ENCODE data around the gene RPTOR. TPM values are rescaled to one million over a fixed set of nuclear protein-coding genes. Genes with fewer than 3 reads are reported as not detected.
"Not testable (repeated sequence)": the region's sequence is repeated elsewhere in the genome, so short reads cannot be mapped to it uniquely, and the experiment has no call there.

The RPTOR gene
- total RNA-seq, 4 donors from 2014 or later, result 34.1 to 65.8 (median 43.6) TPM

- TF ChIP-seq, protein P1, sequence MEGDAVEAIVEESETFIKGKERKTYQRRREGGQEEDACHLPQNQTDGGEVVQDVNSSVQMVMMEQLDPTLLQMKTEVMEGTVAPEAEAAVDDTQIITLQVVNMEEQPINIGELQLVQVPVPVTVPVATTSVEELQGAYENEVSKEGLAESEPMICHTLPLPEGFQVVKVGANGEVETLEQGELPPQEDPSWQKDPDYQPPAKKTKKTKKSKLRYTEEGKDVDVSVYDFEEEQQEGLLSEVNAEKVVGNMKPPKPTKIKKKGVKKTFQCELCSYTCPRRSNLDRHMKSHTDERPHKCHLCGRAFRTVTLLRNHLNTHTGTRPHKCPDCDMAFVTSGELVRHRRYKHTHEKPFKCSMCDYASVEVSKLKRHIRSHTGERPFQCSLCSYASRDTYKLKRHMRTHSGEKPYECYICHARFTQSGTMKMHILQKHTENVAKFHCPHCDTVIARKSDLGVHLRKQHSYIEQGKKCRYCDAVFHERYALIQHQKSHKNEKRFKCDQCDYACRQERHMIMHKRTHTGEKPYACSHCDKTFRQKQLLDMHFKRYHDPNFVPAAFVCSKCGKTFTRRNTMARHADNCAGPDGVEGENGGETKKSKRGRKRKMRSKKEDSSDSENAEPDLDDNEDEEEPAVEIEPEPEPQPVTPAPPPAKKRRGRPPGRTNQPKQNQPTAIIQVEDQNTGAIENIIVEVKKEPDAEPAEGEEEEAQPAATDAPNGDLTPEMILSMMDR (IDR thresholded peaks at IDR 0.05), result no peak
- TF ChIP-seq POLR2A (IDR thresholded peaks at IDR 0.05; ENCODE audit: low read depth) (no peak), EP300 (IDR thresholded peaks at IDR 0.05) (no peak)
- no peak overlapping the region for H3K4me3 ChIP-seq
- no peak for DNase-seq (ENCODE audit: extremely low spot score)
- no peaks in the 10 kb centered on the region for H3K36me3 ChIP-seq
- H3K9me3 ChIP-seq, result no peaks in the 10 kb centered on the region
- H3K27me3 ChIP-seq, result no peaks in the 10 kb centered on the region
- H3K4me1 ChIP-seq, result peaks cover 4 to 15% (median 5%) of the 10 kb centered on the region in 4 donors
- intact Hi-C loops (cut with DNase I), result no loop called here
- H3K27ac ChIP-seq (replicated peaks in 1 of 4), result no peak overlapping the region
- 78% methylated on average over 4 of the region's 4 CpGs for WGBS
Measured at GRCh38 chr17:80695979-80696378, 151.3 kb downstream of the RPTOR start.

DNA sequence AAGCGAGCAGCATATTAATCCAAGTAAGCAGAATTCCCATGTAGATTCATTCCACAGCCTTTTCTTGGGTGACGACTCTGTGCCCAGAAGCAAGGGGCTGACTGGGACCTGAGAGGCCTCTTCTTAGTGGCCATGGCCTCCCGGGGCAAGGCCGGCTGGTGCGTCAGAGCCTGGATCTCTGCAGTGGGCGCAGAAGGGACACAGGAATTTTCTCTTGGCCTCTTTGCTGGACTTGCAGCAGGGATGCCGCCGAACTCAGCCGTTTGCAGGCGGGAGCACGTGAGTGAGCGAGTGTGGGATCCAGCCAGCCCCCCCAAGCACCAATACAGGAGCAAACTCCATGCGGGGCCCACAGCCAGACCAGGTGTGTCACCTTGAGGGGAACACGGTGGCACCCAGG is 151.8 kb downstream of the RPTOR start:
- 87% methylated on average over 14 of the region's 14 CpGs for WGBS
- H3K36me3 ChIP-seq, result no peaks in the 10 kb centered on the region
- H3K9me3 ChIP-seq, result no peaks in the 10 kb centered on the region
- no peak overlapping the region for H3K27ac ChIP-seq (replicated peaks in 1 of 4)
- TF ChIP-seq POLR2A (IDR thresholded peaks at IDR 0.05; ENCODE audit: low read depth) (no peak), POLR2AphosphoS5 (IDR thresholded peaks at IDR 0.05) (no peak), EP300 (IDR thresholded peaks at IDR 0.05) (no peak)
- TF ChIP-seq, protein P1 (IDR thresholded peaks at IDR 0.05), result no peak
- DNase-seq (ENCODE audit: extremely low spot score), result no peak
- H3K27me3 ChIP-seq, result no peaks in the 10 kb centered on the region
- no peak overlapping the region for H3K4me3 ChIP-seq
- peaks cover 4 to 15% (median 5%) of the 10 kb centered on the region in 4 donors for H3K4me1 ChIP-seq
- intact Hi-C loops (cut with DNase I), result no loop called here

GRCh38 chr17:80696964-80697363 is 152.3 kb downstream of the RPTOR start:
- Histone ChIP-seq H3K4me3 (no peak overlapping the region), H3K9me3 (no peaks in the 10 kb centered on the region), H3K4me1 (peaks cover 4 to 15% (median 5%) of the 10 kb centered on the region in 4 donors), H3K36me3 (no peaks in the 10 kb centered on the region), H3K27ac (replicated peaks in 1 of 4) (no peak overlapping the region), H3K27me3 (no peaks in the 10 kb centered on the region)
- intact Hi-C loops (cut with DNase I), result no loop called here
- TF ChIP-seq, protein P1 (IDR thresholded peaks at IDR 0.05), result no peak
- TF ChIP-seq POLR2A (IDR thresholded peaks at IDR 0.05; ENCODE audit: low read depth) (no peak), POLR2AphosphoS5 (IDR thresholded peaks at IDR 0.05) (no peak)
- DNase-seq (ENCODE audit: extremely low spot score), result no peak
- 89% methylated on average over 5 of the region's 5 CpGs for WGBS

DNA sequence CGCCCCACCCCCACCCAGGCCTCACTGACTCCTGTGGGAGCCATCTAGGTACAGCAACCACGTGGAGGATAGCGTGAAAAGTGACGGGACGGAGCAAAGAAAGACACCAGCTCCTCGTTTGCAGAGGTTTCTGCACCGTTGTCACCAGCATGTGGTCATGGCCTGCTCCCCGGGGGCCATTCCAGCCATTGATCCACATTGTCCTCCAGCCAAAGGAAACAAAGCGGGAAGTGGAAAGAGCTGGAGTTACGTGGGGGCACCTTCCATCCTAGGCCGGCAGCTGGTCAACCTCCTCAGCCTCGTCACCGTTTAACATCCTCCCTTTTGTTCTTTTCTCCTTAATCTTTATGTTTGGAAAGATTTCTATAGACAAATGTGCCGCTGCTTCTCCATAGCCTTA is 153.7 kb downstream of the RPTOR start:
- Histone ChIP-seq H3K27me3 (no peaks in the 10 kb centered on the region), H3K36me3 (no peaks in the 10 kb centered on the region), H3K4me3 (no peak overlapping the region), H3K9me3 (no peaks in the 10 kb centered on the region), H3K4me1 (peaks cover 4 to 15% (median 5%) of the 10 kb centered on the region in 4 donors), H3K27ac (replicated peaks in 1 of 4) (no peak overlapping the region)
- DNase-seq (ENCODE audit: extremely low spot score), result no peak
- TF ChIP-seq, protein P1 (IDR thresholded peaks at IDR 0.05), result no peak
- no peak for TF ChIP-seq POLR2AphosphoS5 (IDR thresholded peaks at IDR 0.05)
- TF ChIP-seq POLR2A (IDR thresholded peaks at IDR 0.05; ENCODE audit: low read depth), result no peak
- no peak for TF ChIP-seq EP300 (IDR thresholded peaks at IDR 0.05)
- intact Hi-C loops (cut with DNase I), result no loop called here
- WGBS, result 90% methylated on average over 13 of the region's 14 CpGs

DNA sequence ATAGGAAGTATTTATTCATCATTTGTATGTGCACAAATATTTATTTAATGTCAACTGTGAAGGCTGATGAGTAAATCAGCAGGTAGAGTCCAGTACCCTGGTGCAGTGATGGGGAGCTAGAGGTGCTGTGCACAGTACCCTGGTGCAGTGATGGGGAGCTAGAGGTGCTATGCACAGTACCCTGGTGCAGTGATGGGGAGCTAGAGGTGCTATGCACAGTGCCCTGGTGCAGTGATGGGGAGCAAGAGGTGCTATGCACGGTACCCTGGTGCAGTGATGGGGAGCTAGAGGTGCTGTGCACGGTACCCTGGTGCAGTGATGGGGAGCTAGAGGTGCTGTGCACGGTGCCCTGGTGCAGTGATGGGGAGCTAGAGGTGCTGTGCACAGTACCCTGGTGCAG is 154.6 kb downstream of the RPTOR start:
- 100% methylated on average over 3 of the region's 3 CpGs for WGBS
- not testable (repeated sequence) for DNase-seq (ENCODE audit: extremely low spot score); H3K4me3 ChIP-seq

More for the DNA sequence above, 154.6 kb downstream of the RPTOR start:
- H3K27me3 ChIP-seq; H3K27ac ChIP-seq (replicated peaks in 1 of 4); H3K36me3 ChIP-seq; H3K9me3 ChIP-seq; intact Hi-C loops (cut with DNase I): not testable (repeated sequence)
- peaks cover 4 to 15% (median 7%) of the 10 kb centered on the region in 4 donors for H3K4me1 ChIP-seq

Data from esophagus muscularis mucosa (tissue), 4 donors.